A172 (cell line): ENCODE measurements around the gene PAPPA2. TPM values are rescaled to one million over a fixed set of nuclear protein-coding genes. Genes with fewer than 3 reads are reported as not detected.
"Not testable (repeated sequence)": the region's sequence is repeated elsewhere in the genome, so short reads cannot be mapped to it uniquely, and the experiment has no call there.

Experiments used
- DNase-seq: peaks from one replicate; pipeline ENCODE4 v3.0.0-alpha.2; 2015; ENCODE audit warnings: low spot score
- total RNA-seq: library from RNA; depleted of rRNA; stranded (reverse); fragments of >200 nt; shearing (Covaris generic); gene quantifications from 2 replicates; pipeline ENCODE4 v1.2.3, GENCODE V29; 2014

The PAPPA2 gene
- total RNA-seq, 1 experiment from 2014 or later = 0.33 TPM

DNA sequence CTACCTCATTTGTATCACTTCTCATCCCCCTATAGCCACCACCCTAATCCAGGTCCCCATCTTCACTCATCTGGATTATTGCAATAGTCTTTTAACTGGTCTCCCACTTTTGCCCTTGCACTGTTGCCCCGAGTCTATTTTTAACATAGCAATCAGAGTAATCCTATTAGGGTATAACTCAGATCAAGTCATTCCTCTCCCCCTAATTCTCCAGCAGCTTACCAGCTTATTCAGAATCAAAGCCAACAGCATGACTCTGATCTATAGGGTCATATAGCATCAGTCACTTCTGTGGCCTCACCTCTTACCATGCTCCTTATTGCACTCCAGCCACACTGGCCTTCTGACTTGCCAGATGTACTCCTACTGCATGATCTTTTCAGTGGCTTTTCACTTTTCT, 140.7 kb downstream of the PAPPA2 start:
- DNase-seq = no peak

GRCh38 chr1:176604461-176604860, 141.5 kb downstream of the PAPPA2 start:
- no peak for DNase-seq

GRCh38 chr1:176605176-176605575, 142.2 kb downstream of the PAPPA2 start:
- DNase-seq = no peak

GRCh38 chr1:176609556-176610408, 146.8 kb downstream of the PAPPA2 start:
- DNase-seq = no peak

DNA sequence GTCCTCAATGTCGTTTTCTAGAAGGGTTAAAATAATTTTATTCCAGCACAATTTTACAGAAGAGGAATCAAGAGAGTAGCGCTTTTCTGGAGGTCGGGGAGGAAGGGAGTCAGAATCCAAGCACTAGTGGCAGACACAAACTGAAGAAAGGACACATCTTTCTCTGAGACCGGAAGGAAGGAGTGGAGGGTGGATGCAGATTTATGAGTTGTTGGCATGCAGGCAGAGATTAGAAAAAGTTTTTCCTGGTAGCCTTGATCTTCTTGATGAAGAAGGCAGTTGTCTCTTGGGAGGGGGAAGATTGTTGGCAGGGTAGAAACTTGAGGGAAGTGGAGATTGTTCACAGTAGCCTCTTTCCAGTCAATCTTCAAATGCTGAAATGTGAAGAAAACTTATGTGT, 149.8 kb downstream of the PAPPA2 start:
- no peak for DNase-seq

DNA sequence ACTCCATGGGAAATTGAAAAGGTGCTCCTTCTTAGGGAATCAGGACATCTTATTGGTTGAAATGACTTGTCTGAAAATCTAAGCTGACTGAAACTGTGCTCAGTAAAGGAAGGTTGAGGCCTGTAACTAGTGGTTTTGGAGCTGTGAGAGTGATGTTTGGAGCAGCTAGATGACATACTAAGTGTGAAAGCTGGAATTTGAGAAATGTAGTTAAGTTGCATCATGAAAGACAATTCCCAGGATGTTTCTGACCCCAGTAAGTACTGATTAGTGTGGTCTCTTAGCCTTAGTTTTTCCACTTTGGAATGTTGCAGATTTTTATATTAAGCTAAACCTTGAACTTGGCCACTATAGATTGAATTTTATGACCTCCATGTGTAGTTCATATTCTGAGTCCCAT, 154.9 kb downstream of the PAPPA2 start:
- no peak for DNase-seq

DNA sequence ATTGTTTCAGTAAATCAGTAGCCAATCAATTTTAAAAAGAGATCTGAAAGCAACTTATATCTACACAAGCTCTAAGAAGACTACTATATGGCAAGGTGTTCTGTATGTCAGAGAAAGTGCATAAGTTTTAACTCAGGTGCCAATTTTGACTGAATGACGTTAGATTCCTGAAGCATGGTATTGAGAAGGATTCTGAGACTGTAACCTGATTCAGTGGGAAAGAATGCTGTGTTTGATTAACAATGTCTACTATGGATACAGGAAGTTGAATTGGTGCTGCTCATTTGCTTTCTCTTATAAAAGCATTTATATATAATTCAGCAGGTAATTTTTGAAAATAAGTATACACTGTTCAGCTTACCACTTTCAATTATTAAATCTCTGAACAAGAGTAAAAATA, 156.3 kb downstream of the PAPPA2 start:
- DNase-seq = no peak

DNA sequence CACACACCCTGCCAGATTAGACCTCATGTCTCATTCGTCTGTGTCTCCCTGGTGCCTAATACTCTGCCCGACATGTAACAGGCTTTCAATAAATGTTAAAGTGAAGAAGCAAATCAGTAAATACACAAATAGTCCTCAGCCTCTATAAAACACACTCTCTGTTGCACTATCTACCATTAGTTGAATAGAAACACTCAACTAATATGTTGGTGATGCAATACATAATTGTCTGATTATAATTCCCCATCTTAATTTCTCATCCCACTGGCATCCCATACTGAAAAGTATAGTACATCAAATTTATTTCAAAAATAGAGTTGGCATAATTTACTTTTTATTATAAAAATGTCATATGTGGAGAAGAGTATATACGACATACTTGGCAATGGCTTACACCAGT, 162.4 kb downstream of the PAPPA2 start:
- DNase-seq = no peak

GRCh38 chr1:176626572-176627061, 163.6 kb downstream of the PAPPA2 start:
- DNase-seq = no peak

GRCh38 chr1:176628775-176629174, 165.8 kb downstream of the PAPPA2 start:
- no peak for DNase-seq

DNA sequence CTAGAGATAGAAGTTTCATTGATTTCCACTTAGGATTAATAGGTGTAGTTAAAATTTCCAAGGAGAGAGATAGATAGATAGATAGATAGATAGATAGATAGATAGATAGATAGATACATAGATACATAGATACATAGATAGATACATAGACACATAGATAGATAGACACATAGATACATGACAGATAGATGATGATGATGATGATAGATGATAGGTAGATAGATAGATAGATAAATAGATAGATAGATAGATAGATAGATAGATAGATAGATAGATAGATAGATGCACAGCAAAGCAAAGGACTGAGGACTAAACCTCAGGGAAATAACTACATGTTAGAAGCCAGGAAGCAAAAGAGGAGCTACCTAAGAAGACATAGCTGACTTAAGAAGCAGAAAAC, 171.8 kb downstream of the PAPPA2 start:
- DNase-seq = not testable (repeated sequence)

DNA sequence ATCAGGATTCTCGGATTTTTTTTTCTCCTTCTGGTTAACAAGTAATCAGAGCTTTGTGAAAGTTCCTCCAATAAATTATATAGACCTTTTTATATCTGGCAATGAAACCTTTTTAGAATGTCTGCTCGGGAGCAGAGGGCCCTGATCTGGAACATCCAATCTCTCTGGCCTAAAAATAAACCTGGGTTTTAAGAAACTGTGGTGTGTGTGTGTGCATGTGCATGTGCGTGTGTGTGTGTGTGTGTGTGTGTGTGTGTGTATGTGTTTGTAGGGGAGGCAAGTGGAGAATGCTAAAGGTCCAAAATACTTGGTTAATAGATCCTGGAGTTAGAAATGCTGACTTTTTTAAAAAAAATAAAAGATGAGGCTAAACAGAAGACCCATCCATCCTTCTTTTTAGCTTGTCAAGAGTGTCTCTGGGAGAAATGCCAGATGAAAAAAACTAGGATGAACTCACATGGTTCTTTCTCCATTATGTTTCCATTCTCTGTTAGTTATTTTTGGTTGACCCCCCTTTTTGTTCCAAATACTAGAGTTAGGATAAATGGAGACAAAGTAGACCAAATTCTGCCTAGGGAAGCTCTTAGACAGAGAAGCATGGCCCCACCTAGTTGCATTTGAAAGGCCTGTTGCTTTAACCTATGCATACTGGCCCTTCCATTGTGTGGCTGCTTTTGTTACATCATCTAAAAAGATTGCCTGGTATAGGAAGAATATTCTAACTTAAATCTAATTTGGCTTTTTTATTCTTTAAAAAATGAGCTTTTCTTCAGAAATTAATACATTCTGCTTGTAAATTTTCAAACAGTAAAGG, 175.9 kb downstream of the PAPPA2 start:
- DNase-seq = no peak

DNA sequence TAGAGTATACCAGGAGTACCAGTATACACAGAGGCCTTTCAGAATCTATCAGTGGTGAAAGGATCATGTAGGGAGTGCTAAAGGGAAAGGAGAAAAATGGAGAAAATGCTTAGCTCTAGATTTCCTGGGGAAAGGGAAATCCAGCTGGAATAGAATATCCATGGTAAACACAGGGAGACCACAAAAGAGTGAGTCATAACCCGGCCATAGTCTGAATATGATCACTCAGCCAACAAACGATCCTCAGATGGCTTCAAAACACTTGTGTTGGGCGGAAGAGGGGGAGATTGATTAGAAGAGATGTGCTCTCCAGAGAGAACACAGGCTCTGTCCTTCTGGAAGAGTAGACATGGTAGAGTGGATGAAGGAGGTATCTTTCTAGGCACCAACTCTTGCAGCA, 180.6 kb downstream of the PAPPA2 start:
- DNase-seq = peak; percentile 26

DNA sequence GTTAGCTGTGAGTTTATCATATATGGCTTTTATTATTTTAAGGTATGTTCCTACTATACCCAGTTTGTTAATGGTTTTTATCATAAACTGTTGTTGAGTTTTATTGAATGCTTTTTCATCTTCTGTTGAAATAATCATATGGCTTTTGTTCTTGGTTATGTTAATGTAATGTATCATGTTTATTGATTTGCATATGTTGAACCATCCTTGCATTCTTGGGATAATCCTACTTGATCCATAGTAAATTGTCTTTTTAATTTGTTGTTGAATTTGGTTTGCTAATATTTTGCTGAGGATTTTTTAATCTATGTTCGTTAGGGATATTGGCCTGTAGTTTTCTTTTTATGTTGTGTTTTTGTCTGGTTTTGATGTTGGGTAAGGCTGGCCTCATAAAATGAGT, 185.6 kb downstream of the PAPPA2 start:
- no peak for DNase-seq

GRCh38 chr1:176656257-176656995, 193.5 kb downstream of the PAPPA2 start:
- DNase-seq = peak; percentile 79

- DNase-seq = no peak
Measured at GRCh38 chr1:176669782-176670181, 206.8 kb downstream of the PAPPA2 start.

DNA sequence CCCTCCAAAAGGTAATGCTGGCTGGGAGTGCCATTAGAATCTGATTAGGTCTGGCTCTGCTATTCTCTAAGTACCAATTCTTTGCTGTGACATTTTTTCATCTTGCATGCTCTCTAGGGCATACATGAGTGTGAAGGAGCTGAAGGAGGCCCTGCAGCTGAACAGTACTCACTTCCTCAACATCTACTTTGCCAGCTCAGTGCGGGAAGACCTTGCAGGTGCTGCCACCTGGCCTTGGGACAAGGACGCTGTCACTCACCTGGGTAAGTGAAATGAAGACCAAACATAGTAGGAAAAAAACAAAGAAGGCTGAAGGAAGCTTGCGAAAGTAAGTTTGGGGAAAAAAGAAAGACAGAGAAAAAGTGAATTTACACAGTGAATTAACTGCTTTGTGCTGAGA, 207.9 kb downstream of the PAPPA2 start:
- DNase-seq = no peak

DNA sequence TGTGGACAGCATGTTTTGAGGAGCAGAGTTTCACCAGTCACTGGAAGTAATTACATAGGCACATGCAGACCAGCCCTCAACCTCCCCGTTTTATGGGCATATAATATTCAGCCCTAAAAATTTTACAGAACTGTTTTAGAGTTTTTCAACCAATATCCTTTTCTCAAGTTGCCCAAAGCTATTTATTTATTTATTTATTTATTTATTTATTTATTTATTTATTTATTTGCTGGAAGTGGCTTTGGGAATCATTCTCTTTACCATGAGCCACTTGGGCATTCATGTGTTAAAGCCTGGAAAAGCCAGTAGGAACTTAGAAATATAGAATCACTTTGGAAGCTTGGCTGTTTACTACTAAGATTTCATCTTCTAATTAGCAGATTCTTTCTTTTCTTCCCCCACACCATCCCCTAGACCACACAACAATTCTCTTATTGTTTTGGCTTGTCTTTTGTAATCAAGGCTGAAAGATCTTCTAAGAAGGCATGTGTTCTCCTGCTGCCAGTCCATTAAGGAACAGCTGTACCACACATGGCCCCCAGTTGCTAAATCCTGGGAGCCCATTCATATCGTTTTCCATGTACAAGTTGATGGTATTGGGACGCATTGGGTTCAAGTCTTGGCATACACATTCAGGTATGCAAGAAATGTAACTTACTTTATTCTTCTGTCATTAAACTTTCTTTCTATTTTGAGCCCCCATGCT, 220.0 kb downstream of the PAPPA2 start:
- no peak for DNase-seq

DNA sequence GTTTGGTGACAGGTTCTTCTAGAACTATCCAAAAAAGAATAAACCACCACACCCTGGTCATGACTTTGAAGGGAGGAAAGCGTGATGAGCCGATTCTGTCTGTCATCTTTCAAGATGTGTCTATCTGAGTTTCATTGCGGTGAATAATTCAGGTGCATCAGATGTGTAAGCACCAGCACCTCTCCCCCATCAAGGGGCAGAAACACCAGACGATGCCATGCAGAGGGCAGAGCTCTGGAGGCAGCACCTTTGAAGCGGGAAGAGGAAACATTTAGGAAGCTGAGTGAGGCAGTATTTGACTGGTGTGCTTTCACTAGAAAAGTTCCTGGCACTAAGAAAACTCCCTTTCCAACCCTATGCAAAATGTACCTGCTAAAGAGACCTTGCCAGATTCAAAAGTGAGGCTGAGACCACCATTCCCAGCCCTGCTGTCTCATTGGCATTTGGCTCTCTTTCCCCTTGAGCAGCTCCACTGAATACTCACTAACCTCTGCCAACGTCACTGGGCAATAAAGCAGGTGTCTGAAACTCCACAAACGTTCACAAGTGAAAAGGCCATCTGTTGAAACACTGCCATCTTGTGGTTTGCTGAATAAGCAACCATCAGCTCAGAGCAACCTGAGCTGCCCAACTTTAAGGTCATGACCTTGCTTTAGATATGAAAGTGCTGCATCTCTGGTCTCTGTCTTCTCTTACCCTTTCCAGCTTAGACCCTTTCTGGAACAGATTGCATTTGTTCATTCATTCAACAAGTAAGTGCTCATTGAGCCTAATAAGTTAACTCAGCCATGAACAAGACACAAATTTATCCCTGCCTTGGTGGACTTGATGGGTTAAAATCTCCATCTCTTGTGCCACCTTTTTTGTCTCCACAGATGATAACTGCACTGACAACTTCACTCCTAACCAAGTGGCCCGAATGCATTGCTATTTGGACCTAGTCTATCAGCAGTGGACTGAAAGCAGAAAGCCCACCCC, 228.6 kb downstream of the PAPPA2 start:
- peak; percentile 73 for DNase-seq

DNA sequence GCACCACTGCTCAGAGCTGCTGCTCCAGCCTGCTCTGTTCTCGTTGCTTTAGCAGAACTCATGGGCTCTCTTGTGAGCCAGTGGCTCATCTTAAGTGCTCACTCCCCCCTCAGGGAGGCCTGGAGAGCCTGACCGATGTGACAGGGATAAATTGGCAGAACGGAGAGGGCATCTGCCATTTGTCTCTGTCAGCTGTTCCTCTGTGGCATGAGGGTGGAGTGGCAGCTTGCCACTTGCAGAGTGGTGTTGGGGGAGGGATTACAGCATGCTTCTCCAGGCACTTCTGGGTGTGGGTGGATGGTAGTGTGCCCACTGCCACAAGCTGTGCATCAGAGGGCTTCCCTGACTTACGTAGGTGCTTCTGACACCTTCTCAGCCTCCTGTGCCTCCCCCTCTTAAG, 229.5 kb downstream of the PAPPA2 start:
- no peak for DNase-seq
